Measurements from ENCODE around the gene DDO.

GRCh38 chr6:110364364-110365105 is 50.8 kb downstream of the DDO start:
- TF ChIP-seq, protein P1, sequence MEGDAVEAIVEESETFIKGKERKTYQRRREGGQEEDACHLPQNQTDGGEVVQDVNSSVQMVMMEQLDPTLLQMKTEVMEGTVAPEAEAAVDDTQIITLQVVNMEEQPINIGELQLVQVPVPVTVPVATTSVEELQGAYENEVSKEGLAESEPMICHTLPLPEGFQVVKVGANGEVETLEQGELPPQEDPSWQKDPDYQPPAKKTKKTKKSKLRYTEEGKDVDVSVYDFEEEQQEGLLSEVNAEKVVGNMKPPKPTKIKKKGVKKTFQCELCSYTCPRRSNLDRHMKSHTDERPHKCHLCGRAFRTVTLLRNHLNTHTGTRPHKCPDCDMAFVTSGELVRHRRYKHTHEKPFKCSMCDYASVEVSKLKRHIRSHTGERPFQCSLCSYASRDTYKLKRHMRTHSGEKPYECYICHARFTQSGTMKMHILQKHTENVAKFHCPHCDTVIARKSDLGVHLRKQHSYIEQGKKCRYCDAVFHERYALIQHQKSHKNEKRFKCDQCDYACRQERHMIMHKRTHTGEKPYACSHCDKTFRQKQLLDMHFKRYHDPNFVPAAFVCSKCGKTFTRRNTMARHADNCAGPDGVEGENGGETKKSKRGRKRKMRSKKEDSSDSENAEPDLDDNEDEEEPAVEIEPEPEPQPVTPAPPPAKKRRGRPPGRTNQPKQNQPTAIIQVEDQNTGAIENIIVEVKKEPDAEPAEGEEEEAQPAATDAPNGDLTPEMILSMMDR (IDR thresholded peaks at IDR 0.05) = no peak
- TF ChIP-seq POLR2A (IDR thresholded peaks at IDR 0.05) = no peak
